ENCODE measurements around the gene HLA-DOA.

Gene HLA-DOA

GRCh38 chr6:32979720-32980487 is 29.5 kb downstream of the HLA-DOA start:
- FAIRE-seq: no peak
- DNase-seq (ENCODE audit: low spot score): no peak

- FAIRE-seq (no peak), DNase-seq (ENCODE audit: low spot score) (no peak)
Observed at GRCh38 chr6:32977953-32978324, 31.5 kb downstream of the HLA-DOA start.

- FAIRE-seq: no peak
- DNase-seq (ENCODE audit: low spot score): no peak
Observed at GRCh38 chr6:32977272-32977952, 32.0 kb downstream of the HLA-DOA start.

GRCh38 chr6:32976334-32977069 is 32.9 kb downstream of the HLA-DOA start:
- no peak for FAIRE-seq

GRCh38 chr6:32975886-32976285 is 33.5 kb downstream of the HLA-DOA start:
- DNase-seq (ENCODE audit: low spot score) (no peak), FAIRE-seq (no peak)

More at GRCh38 chr6:32976334-32977069, 32.9 kb downstream of the HLA-DOA start:
- DNase-seq (ENCODE audit: low spot score): no peak

- no peak for DNase-seq (ENCODE audit: low spot score)
- no peak for FAIRE-seq
Observed at GRCh38 chr6:32974541-32975308, 34.7 kb downstream of the HLA-DOA start.

- DNase-seq (ENCODE audit: low spot score) (no peak), FAIRE-seq (no peak)
Observed at GRCh38 chr6:32974016-32974333, 35.4 kb downstream of the HLA-DOA start.

GRCh38 chr6:32973144-32974015 is 36.0 kb downstream of the HLA-DOA start:
- no peak for DNase-seq (ENCODE audit: low spot score)
- no peak for FAIRE-seq

GRCh38 chr6:32972353-32973143 is 36.8 kb downstream of the HLA-DOA start:
- no peak for FAIRE-seq
- DNase-seq (ENCODE audit: low spot score): no peak

- peak; percentile 87 for FAIRE-seq
- peak; percentile 99 for DNase-seq (ENCODE audit: low spot score)
Observed at GRCh38 chr6:32971581-32972352, 37.6 kb downstream of the HLA-DOA start.

GRCh38 chr6:32971242-32971580 is 38.2 kb downstream of the HLA-DOA start:
- no peak for DNase-seq (ENCODE audit: low spot score)
- FAIRE-seq: no peak

GRCh38 chr6:32970413-32971241 is 38.8 kb downstream of the HLA-DOA start:
- FAIRE-seq (no peak), DNase-seq (ENCODE audit: low spot score) (peak; percentile 76)

- FAIRE-seq: peak; percentile 69
Observed at GRCh38 chr6:32969685-32970412, 39.5 kb downstream of the HLA-DOA start.

GRCh38 chr6:32968867-32969684 is 40.3 kb downstream of the HLA-DOA start:
- FAIRE-seq (no peak), DNase-seq (ENCODE audit: low spot score) (peak; percentile 43)

More at GRCh38 chr6:32969685-32970412, 39.5 kb downstream of the HLA-DOA start:
- DNase-seq (ENCODE audit: low spot score): peak; percentile 94

- DNase-seq (ENCODE audit: low spot score) (peak; percentile 93), FAIRE-seq (no peak)
Observed at GRCh38 chr6:32968093-32968866, 41.1 kb downstream of the HLA-DOA start, which contains the start of gene BRD2. TSS of gene BRD2 (plus strand) at chr6:32968594. CDS start at chr6:32972899, 4,305 bp downstream.

Measured in RCC 7860 (cell line).